HepG2 (cell line): ENCODE measurements around the gene RGS19. TPM values are rescaled to one million over a fixed set of nuclear protein-coding genes. Genes with fewer than 3 reads are reported as not detected.

ENCODE experiments used
- ETV5 ChIP-seq: IDR thresholded peaks from 2 replicates; pipeline ENCODE4 v1.6.1; 2018; ENCODE audit warnings: missing biosample characterization, missing genetic modification reagents, inconsistent platforms, borderline replicate concordance
- MAF1 ChIP-seq: sonication (generic); formaldehyde crosslinking; IDR thresholded peaks from 2 replicates; pipeline ENCODE4 v1.5.0; 2020; ENCODE audit warnings: missing genetic modification reagents, borderline replicate concordance
- NCOA2 ChIP-seq: sonication (generic); formaldehyde crosslinking; IDR thresholded peaks from 2 replicates; pipeline ENCODE4 v1.8.0; 2022; ENCODE audit warnings: inconsistent platforms
- REST ChIP-seq, 2 experiments: IDR thresholded peaks; 2 replicates each; pipeline ENCODE4 v1.6.1; 2011 to 2012; ENCODE audit warnings: low read length in 2 of 2, borderline replicate concordance in 1 of 2, low read depth in 1 of 2, mild to moderate bottlenecking in 1 of 2, moderate library complexity in 1 of 2
- SP5 ChIP-seq: IDR thresholded peaks from 2 replicates; pipeline ENCODE4 v1.6.1; 2016; ENCODE audit warnings: low read depth, borderline replicate concordance
- ZNF318 ChIP-seq: sonication (generic); formaldehyde crosslinking; IDR thresholded peaks from 2 replicates; pipeline ENCODE4 v1.4.0; 2020; ENCODE audit warnings: mild to moderate bottlenecking, missing genetic modification reagents
- ZNF407 ChIP-seq: sonication (generic); formaldehyde crosslinking; IDR thresholded peaks from one replicate; pipeline ENCODE4 v1.5.1; 2020; ENCODE audit warnings: mild to moderate bottlenecking, missing genetic modification reagents; ENCODE audit errors: not compliant biosample characterization
- ZNF768 ChIP-seq: sonication (generic); formaldehyde crosslinking; IDR thresholded peaks from 2 replicates; pipeline ENCODE4 v1.4.0; 2020; ENCODE audit warnings: missing genetic modification reagents
- polyA plus RNA-seq, 8 experiments: library from polyadenylated mRNA; depleted of rRNA in 3 of 8; stranded (reverse) in 7 of 8; unstranded in 1 of 8; fragments of >200 nt; fragmentation: Illumina TruSeq in 4 of 8; extraction: Trizol in 4 of 8; gene quantifications; 2 replicates each; pipeline versions ENCODE4 v1.2.1 to v1.2.3, GENCODE V29; 2011 to 2016; ENCODE audit warnings: low read depth in 4 of 8, missing spikeins in 1 of 8, mixed read lengths in 1 of 8; ENCODE audit not compliant: insufficient read depth in 1 of 8
- total RNA-seq, 5 experiments: library from RNA; depleted of rRNA; stranded (reverse); fragments of >200 nt; fragmentation: Illumina TruSeq; extraction: Trizol; gene quantifications; 2 replicates each; pipeline ENCODE4 v1.2.3, GENCODE V29; 2016; ENCODE audit warnings: low read depth in 1 of 5

The RGS19 gene
- total and polyA plus RNA-seq, 2 of the 13 experiments (the other 11 are each of a cell fraction or from before 2014, with no cell fraction given), result 10.7 to 11.9 TPM

- TF ChIP-seq ZNF318 (CRISPR knock-in tag), result no peak
- TF ChIP-seq ZNF768, result peak; percentile 44; the same call in 1 of the 2 replicates
- TF ChIP-seq MAF1, result 0 out of 2 replicates have a peak, but pooled peaks have one; percentile 39
- peak; percentile 79 for TF ChIP-seq SP5 (CRISPR knock-in tag)
- TF ChIP-seq ETV5 (CRISPR knock-in tag), result no peak; the same call in 1 of the 2 replicates
- no peak for TF ChIP-seq REST (IDR thresholded peaks at IDR 0.05; ENCODE audit: borderline replicate concordance in 1 of 2, low read depth in 1 of 2, low read length in 2 of 2)
- TF ChIP-seq ZNF407 (CRISPR knock-in tag), result no peak
- 0 out of 2 replicates have a peak, but pooled peaks have one; percentile 61 for TF ChIP-seq NCOA2 (CRISPR knock-in tag)
Measured at GRCh38 chr20:64082126-64082731, 2.9 kb upstream of the RGS19 start (continued).
